Germinal center (tissue), 1 donor: ENCODE results near the gene NPEPPS.

Experiments
- DNase-seq: peaks from one replicate; pipeline ENCODE4 v3.0.0; 2012; ENCODE audit warnings: mixed read lengths, low spot score

The NPEPPS gene

DNA sequence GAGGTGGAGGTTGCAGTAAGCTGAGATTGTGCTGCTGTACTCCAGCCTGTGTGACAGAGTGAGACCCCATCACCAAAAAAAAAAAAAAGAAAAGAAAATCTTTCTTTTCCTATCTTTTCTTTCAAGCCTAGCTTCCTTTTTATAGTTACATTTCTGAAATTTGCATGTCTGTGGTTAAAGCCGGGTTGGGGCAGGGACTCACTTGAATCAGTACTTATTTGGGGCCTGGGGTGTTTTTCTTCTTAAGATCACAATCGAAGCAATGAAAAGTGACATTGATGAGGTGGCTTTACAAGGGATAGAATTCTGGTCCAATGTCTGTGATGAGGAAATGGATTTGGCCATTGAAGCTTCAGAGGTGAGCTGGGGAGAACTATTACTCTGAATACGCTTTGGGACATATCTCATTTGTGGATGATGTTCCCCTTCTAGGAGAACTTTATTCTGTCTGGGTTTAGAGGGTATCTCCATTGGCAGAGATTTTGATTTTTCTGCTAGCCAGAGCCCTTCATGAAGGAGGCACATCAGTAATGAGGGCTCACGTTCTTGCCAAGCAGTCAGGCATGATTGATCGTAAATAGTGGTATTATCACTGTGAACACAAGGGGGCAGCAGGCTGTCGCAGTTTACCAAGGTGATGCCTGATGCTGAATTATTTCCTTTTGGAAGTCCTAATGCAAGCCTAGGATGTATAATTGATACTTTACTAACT is 133.2 kb downstream of the NPEPPS start:
- DNase-seq, result peak; percentile 74

DNA sequence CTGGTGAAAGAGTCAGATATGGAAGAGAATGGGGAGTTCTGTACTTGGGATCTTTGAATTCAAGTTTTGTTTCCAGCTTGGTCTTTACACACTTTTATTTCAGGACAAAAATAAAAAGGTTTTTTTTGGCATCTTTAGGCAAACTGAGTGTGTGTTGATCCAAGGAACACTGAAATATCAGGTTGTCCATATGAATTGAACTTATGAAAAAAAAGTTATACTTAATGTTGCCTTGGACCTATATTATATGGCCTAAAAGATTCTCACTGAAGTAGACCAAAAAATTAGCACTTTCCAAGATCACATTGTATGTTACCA is 133.7 kb downstream of the NPEPPS start:
- no peak for DNase-seq

DNA sequence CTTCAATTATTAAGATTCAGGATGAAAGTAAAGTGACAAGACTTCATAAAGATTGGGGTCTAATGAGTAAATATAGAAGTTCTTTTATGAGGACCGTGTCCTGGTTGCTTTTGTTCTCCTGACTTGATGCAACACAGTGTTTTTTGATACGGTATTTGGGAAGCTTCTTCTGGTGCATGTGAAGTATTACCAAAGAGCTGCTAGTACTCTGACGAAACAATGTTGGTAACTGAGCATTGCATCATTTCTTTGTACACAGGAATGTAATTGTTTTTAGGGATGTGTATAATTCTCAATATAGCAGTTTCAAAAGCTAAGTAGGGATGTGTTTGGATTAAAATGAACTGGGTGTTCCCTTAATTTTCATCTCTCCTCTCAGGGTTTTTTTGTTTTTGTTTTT is 134.7 kb downstream of the NPEPPS start:
- no peak for DNase-seq

DNA sequence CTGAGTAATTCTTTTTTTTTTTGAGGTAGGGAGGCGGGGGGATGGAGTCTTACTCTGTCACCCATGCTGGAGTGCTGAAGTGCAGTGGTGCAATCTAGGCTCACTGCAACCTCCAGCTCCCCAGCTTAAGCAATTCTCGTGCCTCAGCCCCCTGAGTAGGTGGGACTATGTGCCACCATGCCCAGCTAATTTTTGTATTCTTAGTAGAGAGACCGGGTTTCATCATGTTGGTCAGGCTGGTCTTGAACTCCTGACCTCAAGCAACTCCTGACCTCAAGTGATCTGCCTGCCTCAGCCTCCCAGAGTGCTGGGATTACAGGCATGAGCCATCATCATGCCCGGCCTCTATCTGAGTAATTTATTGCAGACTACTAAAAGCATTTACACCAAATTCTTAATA is 138.2 kb downstream of the NPEPPS start:
- no peak for DNase-seq

DNA sequence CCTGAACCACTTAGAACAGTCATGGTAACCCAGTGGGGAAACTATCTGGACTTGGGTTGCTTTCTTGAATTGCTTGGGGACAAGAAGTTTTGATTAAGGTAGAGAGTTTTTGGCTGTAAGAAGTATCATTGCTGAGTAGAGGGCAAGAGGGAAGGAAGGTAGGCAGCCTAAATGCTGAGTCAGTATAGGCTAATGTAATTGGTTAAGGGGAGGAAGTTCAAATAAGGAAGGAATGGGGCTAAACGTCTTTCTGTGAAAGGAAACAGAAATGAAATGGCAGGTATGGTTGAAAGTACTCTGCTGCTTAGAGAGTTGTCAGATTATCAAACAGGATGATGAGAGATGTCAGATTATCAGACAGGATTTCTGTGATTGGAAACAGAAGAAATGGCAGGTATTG is 139.2 kb downstream of the NPEPPS start:
- no peak for DNase-seq
